ENCODE data around the gene ADGRL2. TPM values are rescaled to one million over a fixed set of nuclear protein-coding genes. Genes with fewer than 3 reads are reported as not detected.

The ADGRL2 gene
- total and polyA plus RNA-seq, 9 donors = 55.0 to 83.5 (median 66.1) TPM

DNA sequence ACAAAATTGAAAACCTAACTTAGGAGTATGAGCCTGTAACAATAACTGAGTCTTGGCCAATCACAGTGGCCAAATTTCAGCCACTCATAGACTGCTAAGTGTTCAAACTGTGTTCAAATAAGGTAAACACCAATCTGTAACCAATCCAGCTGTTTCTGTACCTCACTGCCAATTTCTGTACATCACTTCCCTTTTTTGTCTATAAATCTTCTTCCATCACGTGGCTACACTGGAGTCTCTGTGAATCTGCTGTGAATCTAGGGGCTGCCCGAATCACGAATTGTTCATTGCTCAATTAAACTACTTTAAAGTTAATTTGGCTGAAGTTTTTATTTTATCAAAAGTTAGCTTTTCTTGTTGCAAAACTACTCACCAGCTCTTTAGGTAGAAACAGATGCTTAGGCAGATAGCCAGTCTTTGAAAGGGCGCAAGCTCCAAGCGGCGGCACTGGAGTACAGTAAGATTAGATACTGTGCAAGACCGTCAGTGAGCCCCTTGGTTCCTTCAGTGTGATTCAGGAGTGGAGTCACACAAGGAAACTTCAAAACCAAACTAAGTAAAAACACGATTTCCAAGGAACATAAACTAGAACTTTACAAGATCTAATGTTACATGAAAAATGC lies 43.2 kb upstream of the ADGRL2 start:
- Histone ChIP-seq H3K9me3 (no peaks in the 10 kb centered on the region), H3K27ac (no peak overlapping the region), H3K4me1 (ENCODE audit: insufficient read depth) (no peaks in the 10 kb centered on the region), H3K36me3 (no peaks in the 10 kb centered on the region), H3K27me3 (no peaks in the 10 kb centered on the region), H3K4me3 (no peak overlapping the region)
- no peak for TF ChIP-seq CTCF (IDR thresholded peaks at IDR 0.05)
- TF ChIP-seq EP300 (IDR thresholded peaks at IDR 0.05) = no peak
- no peak for TF ChIP-seq POLR2A (IDR thresholded peaks at IDR 0.05)
- no peak for DNase-seq
- intact Hi-C loops (cut with DNase I) = no loop called here
- 75 to 86% (median 78%) methylated on average over 8 of the region's 8 CpGs for WGBS, 3 donors

DNA sequence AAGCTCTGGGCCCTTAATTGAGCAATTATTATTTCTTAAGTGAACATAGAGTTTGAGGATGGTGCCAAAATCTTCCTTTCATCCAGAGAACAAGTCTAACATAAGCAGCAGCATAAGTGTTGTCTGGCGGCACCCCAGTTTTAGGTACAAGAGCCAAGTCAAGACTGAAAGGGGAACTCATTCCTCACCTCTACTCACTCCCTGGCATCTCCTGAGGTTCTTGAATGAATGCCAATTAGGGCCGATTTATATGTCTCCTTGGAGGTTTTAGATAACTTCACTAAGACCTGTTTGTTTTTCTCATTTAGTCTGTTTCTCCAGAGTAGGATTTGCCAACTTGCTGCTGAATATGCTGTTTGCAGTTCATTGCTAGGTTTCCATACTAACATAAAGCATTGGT lies 42.6 kb upstream of the ADGRL2 start:
- DNase-seq = no peak
- Histone ChIP-seq H3K4me1 (ENCODE audit: insufficient read depth) (no peaks in the 10 kb centered on the region), H3K4me3 (no peak overlapping the region), H3K9me3 (no peaks in the 10 kb centered on the region), H3K36me3 (no peaks in the 10 kb centered on the region), H3K27me3 (no peaks in the 10 kb centered on the region), H3K27ac (no peak overlapping the region)
- 59 to 71% (median 68%) methylated on average over 2 of the region's 2 CpGs for WGBS, 3 donors
- intact Hi-C loops (cut with DNase I) = no loop called here
- TF ChIP-seq POLR2A (IDR thresholded peaks at IDR 0.05) (no peak), EP300 (IDR thresholded peaks at IDR 0.05) (no peak), CTCF (IDR thresholded peaks at IDR 0.05) (no peak)

DNA sequence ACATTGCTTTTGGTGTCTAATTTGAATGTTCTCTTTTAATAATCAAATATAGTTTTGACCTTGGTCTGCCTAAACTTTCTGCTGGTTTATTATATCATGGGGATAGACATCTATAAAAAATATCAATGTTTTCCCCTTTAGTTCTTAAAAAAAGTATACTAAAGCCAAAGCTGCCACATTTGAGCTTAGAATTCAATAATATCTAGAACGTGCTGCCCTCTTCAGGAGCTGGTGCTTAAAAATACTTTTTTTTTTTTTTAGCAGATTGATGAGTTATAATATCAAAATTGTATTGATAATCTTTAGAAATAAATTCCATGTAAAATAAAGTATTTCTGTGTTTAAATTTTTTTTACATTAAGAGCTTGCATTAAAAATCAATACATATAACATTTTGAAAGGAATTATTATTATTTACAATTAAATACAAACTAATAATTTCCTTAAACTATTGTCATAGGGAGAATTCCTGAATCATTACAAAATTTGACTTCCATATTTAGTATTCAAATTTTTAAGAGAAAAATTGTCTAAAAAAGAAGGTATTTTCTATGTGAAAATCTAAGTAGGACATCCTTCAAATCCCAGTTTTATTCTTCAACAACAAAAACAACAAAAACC lies 40.1 kb upstream of the ADGRL2 start:
- intact Hi-C loops (cut with DNase I) = no loop called here
- TF ChIP-seq POLR2A (IDR thresholded peaks at IDR 0.05) (no peak), CTCF (IDR thresholded peaks at IDR 0.05) (peak in 1 of 3 donors; percentile 21)
- WGBS, 3 donors = 0 to 2% (median 0%) methylated on average over 1 of the region's 1 CpG

DNA sequence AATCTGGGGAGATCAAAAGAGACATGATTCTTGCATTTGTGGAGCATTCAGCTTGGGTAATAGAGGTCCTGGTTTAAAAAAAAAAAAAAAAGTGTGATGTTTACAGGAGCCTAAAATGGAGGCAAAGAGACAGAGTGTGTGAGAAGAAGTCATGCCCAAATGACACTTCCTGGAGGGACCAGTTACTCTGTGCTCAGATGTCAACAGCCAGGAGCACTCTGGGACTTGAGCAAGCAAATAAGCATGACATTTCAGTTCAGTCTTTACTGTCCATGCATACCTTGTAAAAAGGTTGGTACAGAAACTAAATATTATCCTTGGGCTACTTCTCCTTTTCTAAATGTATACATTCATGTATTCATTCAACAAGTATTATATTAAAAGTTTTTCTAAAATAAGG lies 25.2 kb upstream of the ADGRL2 start:
- intact Hi-C loops (cut with DNase I) = no loop called here
- Histone ChIP-seq H3K36me3 (no peaks in the 10 kb centered on the region), H3K4me1 (ENCODE audit: insufficient read depth) (no peaks in the 10 kb centered on the region), H3K27ac (no peak overlapping the region), H3K27me3 (no peaks in the 10 kb centered on the region), H3K4me3 (no peak overlapping the region), H3K9me3 (no peaks in the 10 kb centered on the region)
- DNase-seq = no peak
- TF ChIP-seq EP300 (IDR thresholded peaks at IDR 0.05) = no peak
- TF ChIP-seq CTCF (IDR thresholded peaks at IDR 0.05) = no peak
- TF ChIP-seq POLR2A (IDR thresholded peaks at IDR 0.05) = no peak

More for the DNA sequence above, 40.1 kb upstream of the ADGRL2 start:
- no peaks in the 10 kb centered on the region for H3K4me1 ChIP-seq (ENCODE audit: insufficient read depth)
- H3K36me3 ChIP-seq = no peaks in the 10 kb centered on the region
- H3K4me3 ChIP-seq = no peak overlapping the region
- no peak overlapping the region for H3K27ac ChIP-seq
- H3K9me3 ChIP-seq = no peaks in the 10 kb centered on the region
- no peaks in the 10 kb centered on the region for H3K27me3 ChIP-seq
- DNase-seq = no peak

All from ovary (tissue), 9 donors.